ENCODE measurements around the gene MAD1L1. TPM values are rescaled to one million over a fixed set of nuclear protein-coding genes. Genes with fewer than 3 reads are reported as not detected.

The MAD1L1 gene
- total and polyA plus RNA-seq, 4 donors, result 12.8 to 20.7 (median 16.5) TPM

DNA sequence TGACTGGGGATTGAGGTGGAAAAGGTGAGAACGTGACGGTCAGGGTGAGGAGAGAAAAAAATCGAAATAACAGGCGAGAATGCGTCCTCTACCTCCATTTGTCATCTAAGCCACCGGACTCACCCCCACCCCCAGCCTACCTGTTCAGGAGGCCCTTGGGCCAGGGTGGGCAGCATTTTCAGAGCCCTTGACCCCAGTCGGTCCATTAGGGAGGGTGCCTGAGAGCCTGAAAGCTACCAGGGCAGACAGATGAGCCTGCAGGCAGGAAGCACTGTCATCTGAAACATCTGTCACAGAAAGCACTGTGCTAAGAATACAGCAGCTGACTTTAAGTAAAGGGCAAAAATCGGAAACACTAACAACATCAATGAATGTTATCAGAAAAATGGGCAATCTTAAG is 47.0 kb downstream of the MAD1L1 start:
- Histone ChIP-seq H3K4me3 (ENCODE audit: low read depth in 1 of 3, low read length in 3 of 3) (no peak overlapping the region), H3K27me3 (ENCODE audit: control insufficient read depth in 4 of 4, insufficient read depth in 4 of 4, low read length in 3 of 4) (no peaks in the 10 kb centered on the region), H3K9ac (ENCODE audit: low read depth in 1 of 2, low read length in 2 of 2) (no peak overlapping the region), H3K27ac (ENCODE audit: low read depth in 1 of 2, low read length in 2 of 2) (no peak overlapping the region), H3K4me1 (ENCODE audit: control insufficient read depth in 4 of 4, insufficient read depth in 4 of 4, low read length in 3 of 4) (no peaks in the 10 kb centered on the region), H3K9me3 (ENCODE audit: control insufficient read depth in 4 of 4, low read length in 3 of 4) (peaks cover 0 to 4% (median 2%) of the 10 kb centered on the region in 4 donors), H3K36me3 (ENCODE audit: control insufficient read depth in 4 of 4, insufficient read depth in 3 of 4, low read depth in 1 of 4, low read length in 3 of 4) (peaks cover 0 to 5% (median 2%) of the 10 kb centered on the region in 4 donors)
- no peak for DNase-seq (ENCODE audit: low spot score)
- TF ChIP-seq SP1 (IDR thresholded peaks at IDR 0.05), result no peak
- no peak for TF ChIP-seq GABPA (IDR thresholded peaks at IDR 0.05 in 1 of 2, conservative IDR thresholded peaks at IDR 0.05 in 1 of 2)
- TF ChIP-seq, protein P1, sequence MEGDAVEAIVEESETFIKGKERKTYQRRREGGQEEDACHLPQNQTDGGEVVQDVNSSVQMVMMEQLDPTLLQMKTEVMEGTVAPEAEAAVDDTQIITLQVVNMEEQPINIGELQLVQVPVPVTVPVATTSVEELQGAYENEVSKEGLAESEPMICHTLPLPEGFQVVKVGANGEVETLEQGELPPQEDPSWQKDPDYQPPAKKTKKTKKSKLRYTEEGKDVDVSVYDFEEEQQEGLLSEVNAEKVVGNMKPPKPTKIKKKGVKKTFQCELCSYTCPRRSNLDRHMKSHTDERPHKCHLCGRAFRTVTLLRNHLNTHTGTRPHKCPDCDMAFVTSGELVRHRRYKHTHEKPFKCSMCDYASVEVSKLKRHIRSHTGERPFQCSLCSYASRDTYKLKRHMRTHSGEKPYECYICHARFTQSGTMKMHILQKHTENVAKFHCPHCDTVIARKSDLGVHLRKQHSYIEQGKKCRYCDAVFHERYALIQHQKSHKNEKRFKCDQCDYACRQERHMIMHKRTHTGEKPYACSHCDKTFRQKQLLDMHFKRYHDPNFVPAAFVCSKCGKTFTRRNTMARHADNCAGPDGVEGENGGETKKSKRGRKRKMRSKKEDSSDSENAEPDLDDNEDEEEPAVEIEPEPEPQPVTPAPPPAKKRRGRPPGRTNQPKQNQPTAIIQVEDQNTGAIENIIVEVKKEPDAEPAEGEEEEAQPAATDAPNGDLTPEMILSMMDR (IDR thresholded peaks at IDR 0.05; ENCODE audit: low read depth, low read length, missing input control), result no peak
- TF ChIP-seq YY1 (IDR thresholded peaks at IDR 0.05), result no peak
- WGBS, result 97% methylated on average over 8 of the region's 8 CpGs

DNA sequence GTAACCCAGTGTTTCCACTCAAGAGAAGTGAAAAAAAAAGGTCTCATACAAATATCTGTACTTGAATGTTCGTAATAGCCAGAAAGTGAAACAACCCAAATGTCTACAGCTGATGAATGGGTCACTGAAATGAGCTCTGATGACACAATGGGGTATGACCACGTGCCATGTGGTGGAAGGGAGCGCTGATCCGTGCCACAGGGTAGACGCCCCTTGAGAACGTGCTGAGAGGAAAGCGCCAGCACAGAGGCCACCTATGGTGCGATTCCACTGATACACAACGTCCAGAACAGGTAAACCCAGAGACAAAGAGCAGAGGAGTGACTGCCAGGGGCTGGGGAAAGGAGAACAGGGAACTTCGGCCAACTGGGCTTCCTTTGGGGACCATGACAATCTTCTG is 50.3 kb downstream of the MAD1L1 start:
- Histone ChIP-seq H3K27ac (ENCODE audit: low read depth in 1 of 2, low read length in 2 of 2) (no peak overlapping the region), H3K4me1 (ENCODE audit: control insufficient read depth in 4 of 4, insufficient read depth in 4 of 4, low read length in 3 of 4) (no peaks in the 10 kb centered on the region), H3K27me3 (ENCODE audit: control insufficient read depth in 4 of 4, insufficient read depth in 4 of 4, low read length in 3 of 4) (no peaks in the 10 kb centered on the region), H3K9ac (ENCODE audit: low read depth in 1 of 2, low read length in 2 of 2) (no peak overlapping the region), H3K9me3 (ENCODE audit: control insufficient read depth in 4 of 4, low read length in 3 of 4) (no peaks in the 10 kb centered on the region), H3K36me3 (ENCODE audit: control insufficient read depth in 4 of 4, insufficient read depth in 3 of 4, low read depth in 1 of 4, low read length in 3 of 4) (peaks cover 0 to 2% (median 0%) of the 10 kb centered on the region in 4 donors), H3K4me3 (ENCODE audit: low read depth in 1 of 3, low read length in 3 of 3) (no peak overlapping the region)
- no peak for DNase-seq (ENCODE audit: low spot score)
- no peak for TF ChIP-seq FOXA1 (IDR thresholded peaks at IDR 0.05)
- TF ChIP-seq TAF1 (conservative IDR thresholded peaks at IDR 0.05), result no peak
- no peak for TF ChIP-seq HNF4G (IDR thresholded peaks at IDR 0.05)
- TF ChIP-seq YY1 (IDR thresholded peaks at IDR 0.05), result no peak
- TF ChIP-seq RXRA (IDR thresholded peaks at IDR 0.05), result no peak
- TF ChIP-seq EGR1 (IDR thresholded peaks at IDR 0.05; ENCODE audit: low read depth in 2 of 2), result no peak
- TF ChIP-seq NR2F2 (IDR thresholded peaks at IDR 0.05), result no peak
- 97% methylated on average over 10 of the region's 10 CpGs for WGBS

DNA sequence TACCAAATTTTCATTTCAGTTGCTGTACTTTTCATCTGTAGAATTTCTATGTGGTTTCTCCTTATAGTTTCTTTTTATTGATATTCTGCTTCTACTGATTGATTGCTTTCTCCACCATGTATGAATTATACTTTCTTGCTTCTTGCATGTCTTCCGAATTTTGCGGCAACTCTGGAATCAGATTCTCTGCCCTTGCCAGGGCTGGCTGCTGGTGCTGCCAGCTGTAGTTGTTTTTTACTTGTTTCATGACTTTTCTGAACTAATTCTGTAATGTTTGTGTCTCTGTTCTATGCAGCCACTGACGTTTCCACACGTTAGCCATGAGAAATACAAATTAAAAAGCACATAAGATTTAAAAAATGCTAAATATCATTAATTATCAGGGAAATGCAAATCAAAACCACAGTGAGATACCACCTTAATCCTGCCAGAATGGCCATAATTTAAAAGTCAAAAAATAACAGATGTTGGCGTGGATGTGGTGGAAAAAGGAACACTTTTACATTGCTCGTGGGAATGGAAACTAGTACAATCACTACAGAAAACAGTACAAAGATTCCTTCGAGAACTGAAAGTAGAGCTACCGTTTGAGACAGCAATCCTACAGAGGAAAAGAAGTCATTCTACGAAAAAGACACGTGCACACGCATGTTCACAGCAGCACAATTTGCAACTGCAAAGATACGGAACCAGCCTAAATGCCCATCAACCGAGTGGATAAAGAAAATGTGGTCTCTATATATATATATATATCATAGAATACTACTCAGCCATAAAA is 51.5 kb downstream of the MAD1L1 start:
- H3K27ac ChIP-seq (ENCODE audit: low read depth in 1 of 2, low read length in 2 of 2), result no peak overlapping the region
- no peaks in the 10 kb centered on the region for H3K4me1 ChIP-seq (ENCODE audit: control insufficient read depth in 4 of 4, insufficient read depth in 4 of 4, low read length in 3 of 4)
- no peak overlapping the region for H3K9ac ChIP-seq (ENCODE audit: low read depth in 1 of 2, low read length in 2 of 2)
- WGBS, result 96% methylated on average over 13 of the region's 13 CpGs
- no peaks in the 10 kb centered on the region for H3K9me3 ChIP-seq (ENCODE audit: control insufficient read depth in 4 of 4, low read length in 3 of 4)
- H3K36me3 ChIP-seq (ENCODE audit: control insufficient read depth in 4 of 4, insufficient read depth in 3 of 4, low read depth in 1 of 4, low read length in 3 of 4), result peaks cover 0 to 2% (median 0%) of the 10 kb centered on the region in 4 donors
- no peaks in the 10 kb centered on the region for H3K27me3 ChIP-seq (ENCODE audit: control insufficient read depth in 4 of 4, insufficient read depth in 4 of 4, low read length in 3 of 4)
- peak; percentile 2 for DNase-seq (ENCODE audit: low spot score)
- H3K4me3 ChIP-seq (ENCODE audit: low read depth in 1 of 3, low read length in 3 of 3), result no peak overlapping the region
- TF ChIP-seq EGR1 (IDR thresholded peaks at IDR 0.05; ENCODE audit: low read depth in 2 of 2) (no peak), YY1 (IDR thresholded peaks at IDR 0.05) (no peak), FOXA1 (IDR thresholded peaks at IDR 0.05) (no peak), RAD21 (IDR thresholded peaks at IDR 0.05) (no peak), SP1 (IDR thresholded peaks at IDR 0.05) (no peak), NR2F2 (IDR thresholded peaks at IDR 0.05) (no peak), TAF1 (conservative IDR thresholded peaks at IDR 0.05) (no peak), HNF4A (conservative IDR thresholded peaks at IDR 0.05) (no peak), GABPA (IDR thresholded peaks at IDR 0.05 in 1 of 2, conservative IDR thresholded peaks at IDR 0.05 in 1 of 2) (no peak), HNF4G (IDR thresholded peaks at IDR 0.05) (no peak), FOXA2 (IDR thresholded peaks at IDR 0.05) (no peak), JUND (IDR thresholded peaks at IDR 0.05) (no peak), RXRA (IDR thresholded peaks at IDR 0.05) (no peak)
- TF ChIP-seq, protein P2, sequence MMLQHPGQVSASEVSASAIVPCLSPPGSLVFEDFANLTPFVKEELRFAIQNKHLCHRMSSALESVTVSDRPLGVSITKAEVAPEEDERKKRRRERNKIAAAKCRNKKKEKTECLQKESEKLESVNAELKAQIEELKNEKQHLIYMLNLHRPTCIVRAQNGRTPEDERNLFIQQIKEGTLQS (IDR thresholded peaks at IDR 0.05), result no peak
- TF ChIP-seq, protein P3, sequence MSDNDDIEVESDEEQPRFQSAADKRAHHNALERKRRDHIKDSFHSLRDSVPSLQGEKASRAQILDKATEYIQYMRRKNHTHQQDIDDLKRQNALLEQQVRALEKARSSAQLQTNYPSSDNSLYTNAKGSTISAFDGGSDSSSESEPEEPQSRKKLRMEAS (IDR thresholded peaks at IDR 0.05), result no peak
- TF ChIP-seq, protein P1 (IDR thresholded peaks at IDR 0.05; ENCODE audit: low read depth, low read length, missing input control), result no peak
- TF ChIP-seq, protein P4, sequence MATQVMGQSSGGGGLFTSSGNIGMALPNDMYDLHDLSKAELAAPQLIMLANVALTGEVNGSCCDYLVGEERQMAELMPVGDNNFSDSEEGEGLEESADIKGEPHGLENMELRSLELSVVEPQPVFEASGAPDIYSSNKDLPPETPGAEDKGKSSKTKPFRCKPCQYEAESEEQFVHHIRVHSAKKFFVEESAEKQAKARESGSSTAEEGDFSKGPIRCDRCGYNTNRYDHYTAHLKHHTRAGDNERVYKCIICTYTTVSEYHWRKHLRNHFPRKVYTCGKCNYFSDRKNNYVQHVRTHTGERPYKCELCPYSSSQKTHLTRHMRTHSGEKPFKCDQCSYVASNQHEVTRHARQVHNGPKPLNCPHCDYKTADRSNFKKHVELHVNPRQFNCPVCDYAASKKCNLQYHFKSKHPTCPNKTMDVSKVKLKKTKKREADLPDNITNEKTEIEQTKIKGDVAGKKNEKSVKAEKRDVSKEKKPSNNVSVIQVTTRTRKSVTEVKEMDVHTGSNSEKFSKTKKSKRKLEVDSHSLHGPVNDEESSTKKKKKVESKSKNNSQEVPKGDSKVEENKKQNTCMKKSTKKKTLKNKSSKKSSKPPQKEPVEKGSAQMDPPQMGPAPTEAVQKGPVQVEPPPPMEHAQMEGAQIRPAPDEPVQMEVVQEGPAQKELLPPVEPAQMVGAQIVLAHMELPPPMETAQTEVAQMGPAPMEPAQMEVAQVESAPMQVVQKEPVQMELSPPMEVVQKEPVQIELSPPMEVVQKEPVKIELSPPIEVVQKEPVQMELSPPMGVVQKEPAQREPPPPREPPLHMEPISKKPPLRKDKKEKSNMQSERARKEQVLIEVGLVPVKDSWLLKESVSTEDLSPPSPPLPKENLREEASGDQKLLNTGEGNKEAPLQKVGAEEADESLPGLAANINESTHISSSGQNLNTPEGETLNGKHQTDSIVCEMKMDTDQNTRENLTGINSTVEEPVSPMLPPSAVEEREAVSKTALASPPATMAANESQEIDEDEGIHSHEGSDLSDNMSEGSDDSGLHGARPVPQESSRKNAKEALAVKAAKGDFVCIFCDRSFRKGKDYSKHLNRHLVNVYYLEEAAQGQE (IDR thresholded peaks at IDR 0.05), result no peak
